ENCODE results near the gene ENO3. TPM values are rescaled to one million over a fixed set of nuclear protein-coding genes. Genes with fewer than 3 reads are reported as not detected.
A peak's percentile ranks its signal among the peaks of the same experiment; 100 is the strongest.

The ENO3 gene
- total and polyA plus RNA-seq, 2 donors (not counting 3 experiments of a cell fraction or from before 2014, with no cell fraction given), result 5.5 to 5.9 TPM

- POLR2A ChIA-PET, result no interaction called here
- H4K20me1 ChIP-seq (replicated peaks; ENCODE audit: control insufficient read depth, extremely low read depth, insufficient read depth, low read length), result no peaks in the 10 kb centered on the region
These were observed 16.5 kb upstream of the ENO3 start for GRCh38 chr17:4934173-4934979.

More at GRCh38 chr17:4934173-4934979, 16.5 kb upstream of the ENO3 start:
- intact Hi-C loops (cut with micrococcal nuclease), result no loop called here
- Histone ChIP-seq H3K4me3 (replicated peaks in 1 of 3; ENCODE audit: insufficient read depth in 1 of 3, low read depth in 1 of 3, low read length in 3 of 3) (no peak overlapping the region), H3K27ac (ENCODE audit: insufficient read depth, low read depth, low read length) (no peak overlapping the region), H2AFZ (ENCODE audit: low read depth, low read length) (peak overlapping the region; percentile 39), H3K4me1 (ENCODE audit: control insufficient read depth, extremely low read depth, insufficient read depth, low read length) (peaks cover 15% of the 10 kb centered on the region), H3K27me3 (ENCODE audit: control insufficient read depth in 2 of 2, insufficient read depth in 2 of 2, low read length in 2 of 2) (no peaks in the 10 kb centered on the region), H3K9ac (replicated peaks; ENCODE audit: extremely low read depth, insufficient read depth, low read length) (no peak overlapping the region), H3K9me3 (replicated peaks; ENCODE audit: control insufficient read depth, insufficient read depth, low read length) (no peaks in the 10 kb centered on the region), H3K36me3 (ENCODE audit: control insufficient read depth in 2 of 2, extremely low read depth in 1 of 2, insufficient read depth in 2 of 2, low read length in 2 of 2) (peaks cover 2 to 19% of the 10 kb centered on the region in 2 experiments), H3K79me2 (ENCODE audit: control insufficient read depth, insufficient read depth, low read length) (peaks cover 15% of the 10 kb centered on the region), H3K4me2 (ENCODE audit: insufficient read depth, low read length) (no peak overlapping the region), H3K9me1 (replicated peaks; ENCODE audit: control insufficient read depth, extremely low read depth, insufficient read depth, low read length) (no peaks in the 10 kb centered on the region)
- dilution Hi-C loops (cut with MboI; ENCODE audit: extremely low pct_ligation_motif_present, low sequenced_read_pairs), result no loop called here
- no TSS peak for BruUV-seq (replicated peaks)
- TF ChIP-seq POLR2AphosphoS5 (IDR thresholded peaks at IDR 0.05; ENCODE audit: insufficient read depth, low read depth, low read length) (peak; percentile 47), CTCF (IDR thresholded peaks at IDR 0.05; ENCODE audit: extremely low read depth in 1 of 2, insufficient read depth in 1 of 2, low read depth in 1 of 2, low read length in 2 of 2) (peak; percentile 13 to 38), FOS (IDR thresholded peaks at IDR 0.05; ENCODE audit: borderline replicate concordance, insufficient read depth, low read length) (no peak)
- FAIRE-seq, result no peak
- peak; percentile 20 for DNase-seq (ENCODE audit: low read depth, low spot score)
- CTCF ChIA-PET, result interaction anchor here (0.7 to 1.5 kb wide), 6 partner anchors 10 to 128 kb away, joined by 3 to 8 read pairs (median 4); partner anchors contain the start of genes CAMTA2 and CHRNE

Measured in endothelial cell of umbilical vein (primary cell).